ENCODE measurements around the gene SDC3. TPM values are rescaled to one million over a fixed set of nuclear protein-coding genes. Genes with fewer than 3 reads are reported as not detected.
A peak's percentile ranks its signal among the peaks of the same experiment; 100 is the strongest.

SDC3 gene
- total RNA-seq, 4 donors from 2014 or later, result 44.1 to 101 (median 56.5) TPM

- no peak for TF ChIP-seq POLR2AphosphoS5 (IDR thresholded peaks at IDR 0.05)
- no peak for TF ChIP-seq EP300 (IDR thresholded peaks at IDR 0.05)
- TF ChIP-seq CTCF (IDR thresholded peaks at IDR 0.05), result no peak
- TF ChIP-seq POLR2A (IDR thresholded peaks at IDR 0.05; ENCODE audit: low read depth), result no peak
- Histone ChIP-seq H3K27me3 (no peaks in the 10 kb centered on the region), H3K9me3 (no peaks in the 10 kb centered on the region), H3K4me3 (no peak overlapping the region), H3K4me1 (peaks cover 24 to 82% (median 76%) of the 10 kb centered on the region in 4 donors), H3K36me3 (no peaks in the 10 kb centered on the region), H3K27ac (replicated peaks in 1 of 4) (peak overlapping the region in 3 of 4 donors; percentile 89 to 97 (median 96))
- 67% methylated on average over 1 of the region's 1 CpG for WGBS
- intact Hi-C loops (cut with DNase I), result loop anchor here (5.0 kb wide), 1 partner anchor 65 kb away; no protein-coding TSS in a partner anchor
- no peak for DNase-seq (ENCODE audit: extremely low spot score)
These were observed 86.6 kb downstream of the SDC3 start for GRCh38 chr1:30822006-30822405.

- no peak for TF ChIP-seq POLR2A (IDR thresholded peaks at IDR 0.05; ENCODE audit: low read depth)
- TF ChIP-seq EP300 (IDR thresholded peaks at IDR 0.05), result no peak
- TF ChIP-seq CTCF (IDR thresholded peaks at IDR 0.05), result no peak
- no peak for TF ChIP-seq POLR2AphosphoS5 (IDR thresholded peaks at IDR 0.05)
- H3K27me3 ChIP-seq, result no peaks in the 10 kb centered on the region
- H3K9me3 ChIP-seq, result no peaks in the 10 kb centered on the region
- H3K36me3 ChIP-seq, result no peaks in the 10 kb centered on the region
- H3K4me3 ChIP-seq, result no peak overlapping the region
- intact Hi-C loops (cut with DNase I), result loop anchor here (5.0 kb wide), 1 partner anchor 67 kb away; no protein-coding TSS in a partner anchor
- H3K4me1 ChIP-seq, result peaks cover 38 to 95% (median 89%) of the 10 kb centered on the region in 4 donors
- peak overlapping the region; percentile 77 to 97 (median 92) for H3K27ac ChIP-seq (replicated peaks in 1 of 4)
- no peak for DNase-seq (ENCODE audit: extremely low spot score)
- 68% methylated on average over 2 of the region's 5 CpGs for WGBS
These were observed 88.3 kb downstream of the SDC3 start for GRCh38 chr1:30820299-30820698.

Small RNAs within 50 kb of the gene (small RNA-seq; reads per million reads assigned to genes)
- gene RN7SKP91, result 0 reads per million in 3 donors
- 0 reads per million in 3 donors for gene RN7SL371P

Other genes starting within 250 kb of the SDC3 start
- not detected for gene MATN1, start 185.2 kb downstream of the SDC3 start, total RNA-seq
- 10 to 100 TPM; 32.4 to 83.7 (median 36.3) TPM for gene LAPTM5, start 151.0 kb downstream of the SDC3 start, total RNA-seq
- gene PUM1, start 157.0 kb upstream of the SDC3 start, total RNA-seq, result 100 to 1,000 TPM in 1 of 4 donors, 10 to 100 TPM in 3; 71.7 to 112 (median 83.0) TPM

Measured in esophagus muscularis mucosa (tissue), 4 donors.